Endothelial cell of umbilical vein (primary cell): ENCODE measurements around the gene BET1L.

Experiments used
- CTCF ChIP-seq, 2 donors: IDR thresholded peaks; 1 replicate in 1 of 2; 2 replicates in 1 of 2; pipeline ENCODE4 v1.5.1; 2011; ENCODE audit warnings: low read length in 2 of 2, mild to moderate bottlenecking in 2 of 2, moderate library complexity in 2 of 2, control low read depth in 1 of 2, inconsistent platforms in 1 of 2, low read depth in 1 of 2; ENCODE audit not compliant: insufficient read depth in 1 of 2; ENCODE audit errors: extremely low read depth in 1 of 2
- EZH2 ChIP-seq: IDR thresholded peaks from 2 replicates; pipeline ENCODE4 v1.6.1; 2012; ENCODE audit warnings: borderline replicate concordance, low read depth, mild to moderate bottlenecking, moderate library complexity, low read length, inconsistent platforms; ENCODE audit not compliant: severe bottlenecking
- FOS ChIP-seq: IDR thresholded peaks from 2 replicates; pipeline ENCODE4 v1.6.1; 2011; ENCODE audit warnings: mild to moderate bottlenecking, low read length, moderate library complexity, borderline replicate concordance; ENCODE audit not compliant: insufficient read depth
- GATA2 ChIP-seq: IDR thresholded peaks from 2 replicates; pipeline ENCODE4 v1.7.0; 2011; ENCODE audit warnings: low read depth, mild to moderate bottlenecking, moderate library complexity, mixed read lengths, low read length; ENCODE audit not compliant: insufficient read length, insufficient read depth
- JUN ChIP-seq: IDR thresholded peaks from 2 replicates; pipeline ENCODE4 v1.6.1; 2011; ENCODE audit warnings: borderline replicate concordance, low read depth; ENCODE audit not compliant: insufficient read length, insufficient read depth
- MAX ChIP-seq: IDR thresholded peaks from 2 replicates; pipeline ENCODE4 v1.6.1; 2011; ENCODE audit not compliant: insufficient read depth, insufficient read length
- MYC ChIP-seq: IDR thresholded peaks from one replicate; pipeline ENCODE4 v1.6.1; 2011; ENCODE audit warnings: mild to moderate bottlenecking, low read depth, low read length
- POLR2A ChIP-seq: IDR thresholded peaks from 2 replicates; pipeline ENCODE4 v1.6.1; 2012; ENCODE audit warnings: low read depth, mild to moderate bottlenecking, control low read depth, low read length
- POLR2AphosphoS5 ChIP-seq: IDR thresholded peaks from 2 replicates; pipeline ENCODE4 v1.6.1; 2012; ENCODE audit warnings: low read depth, mild to moderate bottlenecking, control low read depth, low read length, moderate library complexity; ENCODE audit not compliant: insufficient read depth

- TF ChIP-seq CTCF (IDR thresholded peaks at IDR 0.05; ENCODE audit: extremely low read depth in 1 of 2, insufficient read depth in 1 of 2, low read depth in 1 of 2, low read length in 2 of 2) = no peak
- TF ChIP-seq FOS = no peak
- TF ChIP-seq POLR2AphosphoS5 = no peak
- no peak for TF ChIP-seq EZH2
- no peak for TF ChIP-seq POLR2A
- no peak for TF ChIP-seq MAX
- TF ChIP-seq MYC = no peak
- no peak for TF ChIP-seq JUN
- no peak for TF ChIP-seq GATA2
Observed at GRCh38 chr11:221998-222789, 15.0 kb upstream of the BET1L start.
